8988T (cell line): ENCODE results near the gene NCF4.

Experiments used
- DNase-seq: peaks from one replicate; pipeline ENCODE4 v3.0.0; 2011

Gene NCF4

DNA sequence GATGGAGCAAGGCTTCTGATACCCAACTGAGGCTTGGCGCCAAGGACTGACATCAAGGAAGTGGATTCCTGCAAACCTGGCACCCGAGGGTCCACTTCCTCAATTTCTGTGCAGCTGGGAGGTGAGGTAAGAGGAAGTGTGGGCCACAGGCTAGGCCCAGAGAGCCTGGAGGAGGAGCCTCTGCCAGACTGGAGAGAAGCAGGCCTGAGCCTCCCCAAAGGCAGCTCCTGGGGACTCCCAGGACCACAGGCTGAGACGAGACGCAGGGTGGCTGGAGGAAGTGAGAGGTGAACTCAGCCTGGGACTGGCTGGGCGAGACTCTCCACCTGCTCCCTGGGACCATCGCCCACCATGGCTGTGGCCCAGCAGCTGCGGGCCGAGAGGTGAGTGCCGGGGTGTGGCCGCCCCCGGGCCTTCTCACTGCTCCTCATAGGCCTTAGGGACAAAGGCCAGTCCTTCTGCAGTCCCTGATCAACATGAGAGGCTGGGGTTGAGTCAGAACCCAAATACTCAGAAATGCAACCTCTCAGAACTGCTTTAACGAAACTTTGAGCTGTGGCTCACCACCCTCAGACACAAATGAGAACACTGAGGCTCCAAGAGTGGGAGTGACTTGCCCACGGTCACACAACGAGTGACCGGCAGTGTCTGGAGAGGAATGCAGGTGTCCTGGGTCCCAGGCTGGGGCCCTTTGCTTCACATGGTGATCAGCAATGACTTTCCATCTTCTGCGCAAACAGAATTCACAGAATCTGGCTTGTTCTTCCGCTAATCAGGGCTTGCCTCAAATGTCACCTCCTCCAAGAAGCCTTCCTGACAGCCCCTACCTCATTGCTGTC is at the start of gene NCF4:
Gene NCF4, plus strand, starts transcription at position 186 of the 839 bp plus-strand sequence. Its CDS starts 166 bp downstream, at position 352.
- no peak for DNase-seq

DNA sequence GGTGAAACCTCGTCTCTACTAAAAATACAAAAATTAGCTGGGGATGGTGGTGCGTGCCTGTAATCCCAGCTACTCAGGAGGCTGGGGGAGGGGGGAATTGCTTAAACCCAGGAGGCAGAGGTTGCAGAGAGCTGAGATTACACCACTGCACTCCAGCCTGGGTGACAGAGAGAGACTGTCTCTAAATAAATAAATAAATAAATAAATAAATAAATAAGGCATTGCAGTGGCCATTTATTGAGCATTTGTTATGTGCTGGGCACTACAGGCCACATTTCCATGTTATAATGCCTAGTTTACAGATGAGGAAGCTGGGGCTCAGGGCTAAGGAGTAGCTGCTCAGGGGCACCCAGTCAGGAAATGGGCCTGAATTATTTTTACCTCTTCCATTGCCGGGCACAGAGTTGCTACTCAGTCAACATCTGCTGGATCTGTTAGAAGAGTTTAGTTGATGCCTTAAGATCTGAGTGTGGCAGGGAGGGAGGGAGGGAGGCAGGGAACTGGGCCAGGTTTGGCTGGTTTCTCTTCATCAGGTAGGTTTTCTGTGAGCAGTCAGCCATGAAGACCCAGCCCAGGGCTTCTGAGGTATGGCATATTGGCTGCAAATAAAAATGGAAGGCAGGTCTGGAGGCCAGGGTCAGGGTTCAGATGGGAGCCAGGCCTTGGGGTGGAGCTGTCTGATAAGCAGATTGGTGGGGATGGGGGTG is 49.6 kb upstream of the NCF4 start:
- DNase-seq, result no peak

GRCh38 chr22:36814801-36815200 is 46.0 kb upstream of the NCF4 start:
- DNase-seq, result no peak

DNA sequence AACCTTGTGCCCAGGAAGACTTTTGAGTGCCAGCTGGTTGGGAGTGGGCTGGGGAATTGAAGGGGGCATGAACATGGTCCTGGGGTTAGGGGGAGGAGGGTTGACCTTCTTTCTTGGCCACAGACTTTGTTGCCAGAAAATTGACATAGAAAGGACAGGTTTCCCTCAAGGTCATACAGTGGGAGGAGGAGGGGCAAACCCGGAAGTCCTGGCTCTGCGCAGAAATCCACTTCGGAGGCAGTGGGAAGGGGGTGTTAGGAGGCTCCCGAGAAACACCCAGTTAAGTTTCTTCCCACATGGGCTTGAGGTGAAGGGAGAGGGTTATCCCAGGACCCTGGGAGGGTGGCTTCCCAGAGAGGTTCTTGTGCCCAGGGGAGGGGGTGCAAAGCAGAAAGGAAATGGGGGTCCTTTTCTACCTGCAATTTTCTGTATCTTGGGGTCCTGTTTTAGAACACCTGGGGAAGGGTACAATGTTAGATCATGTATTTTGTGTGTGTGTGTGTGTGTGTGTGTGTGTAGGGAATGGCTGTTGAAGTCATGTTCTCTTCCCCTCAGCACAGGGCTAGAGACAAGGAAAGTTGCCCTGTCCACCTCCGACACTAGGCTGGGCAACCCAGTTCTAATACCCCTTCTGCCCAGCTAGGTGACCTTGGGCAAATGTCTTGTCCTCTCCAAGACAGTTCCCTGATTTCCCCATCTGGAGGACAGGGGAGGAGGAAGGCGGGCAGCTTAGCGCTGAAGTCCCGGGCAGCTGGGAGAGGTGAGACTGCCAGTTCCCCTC is 45.1 kb upstream of the NCF4 start:
- no peak for DNase-seq

DNA sequence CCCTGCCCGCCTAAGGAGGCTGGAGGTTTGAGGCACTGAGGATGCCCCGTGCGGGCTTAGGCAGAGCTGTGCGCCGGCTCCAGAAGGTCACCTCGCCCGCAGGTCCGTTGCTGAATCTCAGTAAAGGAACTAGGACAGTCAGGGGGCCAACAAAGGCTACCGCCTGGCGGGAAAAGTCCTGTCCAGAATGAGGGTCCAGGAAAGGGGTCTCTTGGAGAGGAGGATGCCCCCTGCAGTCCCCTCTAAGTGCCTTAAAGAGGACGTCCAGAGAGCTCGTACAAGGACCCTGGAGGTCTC is 44.5 kb upstream of the NCF4 start:
- no peak for DNase-seq

GRCh38 chr22:36816636-36817524 is 43.9 kb upstream of the NCF4 start, which contains the start of gene PVALB:
TSS of gene PVALB (minus strand) at chr22:36817035. CDS start at chr22:36817005, 30 bp downstream.
- peak; percentile 53 for DNase-seq

DNA sequence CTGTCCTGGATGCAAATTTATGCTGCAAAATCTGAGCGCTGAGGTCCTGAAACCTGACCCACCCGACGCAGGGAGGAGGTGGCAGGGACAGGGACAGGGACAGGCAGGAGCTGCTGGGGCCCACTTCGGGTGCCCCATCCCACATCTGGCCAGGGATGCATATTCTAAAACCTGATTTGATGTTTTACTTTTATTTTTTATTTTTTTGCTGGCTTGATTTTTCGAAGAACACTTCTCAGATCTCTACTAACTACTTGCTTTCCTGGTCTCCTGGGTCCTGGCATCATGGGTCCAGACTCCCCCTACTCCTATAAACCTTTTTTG is 43.3 kb upstream of the NCF4 start:
- no peak for DNase-seq

- no peak for DNase-seq
These were observed 42.7 kb upstream of the NCF4 start for GRCh38 chr22:36818010-36818642.

GRCh38 chr22:36819112-36819511 is 41.7 kb upstream of the NCF4 start:
- DNase-seq, result no peak

DNA sequence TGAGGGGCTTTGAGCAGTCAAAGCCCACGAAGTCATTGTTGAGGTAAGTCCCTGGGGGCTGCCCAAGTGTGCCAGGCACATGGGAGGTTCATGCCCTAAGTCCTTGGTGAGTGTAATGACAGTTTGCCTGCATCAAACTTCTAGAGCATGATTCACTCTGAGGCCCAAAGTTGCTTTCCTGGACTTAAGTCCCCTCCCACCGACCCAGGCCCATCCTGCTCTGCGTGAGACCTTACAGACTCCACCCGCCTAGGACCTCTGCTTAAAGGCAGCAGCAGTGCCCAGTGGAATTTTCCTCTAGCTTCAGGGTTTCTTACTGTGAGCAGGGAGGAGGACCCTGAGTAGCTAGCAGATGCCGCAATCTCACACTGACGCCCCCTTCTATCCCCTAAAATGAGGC is 38.2 kb upstream of the NCF4 start:
- DNase-seq, result no peak

DNA sequence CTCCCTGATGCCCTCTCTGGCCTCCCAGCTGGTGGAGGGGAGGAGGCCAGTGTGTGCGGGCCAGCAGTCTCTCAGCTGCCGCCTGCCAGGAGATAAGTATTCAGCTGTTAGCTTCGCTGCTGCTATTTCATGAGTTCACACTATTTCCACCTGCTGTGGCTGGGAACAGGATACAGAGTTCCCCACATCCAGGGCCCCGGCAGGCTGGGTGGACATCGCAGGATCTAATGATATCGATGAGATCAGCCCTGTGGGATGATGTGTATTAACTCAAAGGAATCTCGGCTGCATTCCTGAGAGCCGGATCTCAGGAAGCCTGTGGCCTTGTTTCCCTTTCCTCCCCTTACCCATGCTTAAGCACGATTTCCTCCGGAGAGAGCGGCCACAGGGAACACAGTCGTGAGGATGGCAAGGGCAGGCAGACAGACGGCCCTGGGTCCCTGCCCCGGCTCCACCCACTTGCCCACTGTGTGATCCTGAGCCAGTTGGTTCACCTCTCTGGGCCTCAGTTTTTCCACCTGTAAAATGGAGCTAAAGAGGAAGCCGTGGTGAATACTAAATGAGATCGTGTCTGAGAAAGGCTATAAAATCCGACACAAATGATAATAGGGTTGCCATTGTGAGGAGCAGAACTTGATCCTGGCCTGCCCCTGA is 37.5 kb upstream of the NCF4 start:
- no peak for DNase-seq

- DNase-seq, result no peak
These were observed 36.2 kb upstream of the NCF4 start for GRCh38 chr22:36824655-36825054.

- DNase-seq, result no peak
These were observed 34.5 kb upstream of the NCF4 start for GRCh38 chr22:36826262-36826661.

DNA sequence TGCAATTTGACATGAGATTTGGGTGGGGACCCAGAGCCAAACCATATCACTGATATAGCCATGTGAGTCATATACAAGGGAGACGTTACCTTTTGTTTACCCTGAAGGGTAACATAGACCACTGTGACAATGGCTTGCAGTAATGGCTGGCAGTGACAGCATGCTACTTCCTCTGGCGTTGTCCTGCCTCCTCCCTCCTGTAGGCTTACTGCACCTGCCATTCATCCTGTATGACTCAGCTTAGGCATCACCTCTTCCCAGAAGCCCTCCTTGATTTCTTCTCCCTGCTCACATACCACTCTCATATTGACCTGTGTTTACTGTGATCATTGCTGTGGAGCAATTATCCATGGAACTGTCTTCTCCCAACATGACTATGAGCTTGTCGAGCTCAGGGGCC is 32.0 kb upstream of the NCF4 start:
- no peak for DNase-seq

- DNase-seq, result no peak
These were observed 31.3 kb upstream of the NCF4 start for GRCh38 chr22:36829370-36830002.

DNA sequence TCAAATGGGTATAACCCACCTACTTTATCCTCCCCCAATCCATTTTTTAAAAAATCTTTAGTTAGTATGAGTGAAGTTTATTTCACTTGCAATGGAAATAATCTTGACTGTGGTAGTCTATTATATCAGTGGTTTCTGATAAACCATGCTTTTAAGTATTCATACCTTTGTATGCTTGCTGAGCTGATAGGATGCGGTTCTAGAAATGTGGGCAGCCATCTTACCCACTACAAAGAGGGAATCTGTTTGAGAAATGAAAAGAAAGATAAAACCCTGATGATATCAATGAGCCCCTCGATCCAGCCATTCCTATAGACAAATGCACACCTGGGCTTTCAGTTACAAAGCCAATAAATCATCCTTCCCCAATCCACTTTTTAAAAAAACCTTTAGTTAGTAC is 30.2 kb upstream of the NCF4 start:
- DNase-seq, result no peak

- DNase-seq, result no peak
These were observed 29.6 kb upstream of the NCF4 start for GRCh38 chr22:36831206-36831605.

GRCh38 chr22:36831717-36832116 is 29.1 kb upstream of the NCF4 start:
- DNase-seq, result no peak

- no peak for DNase-seq
These were observed 27.7 kb upstream of the NCF4 start for GRCh38 chr22:36833073-36833472.

DNA sequence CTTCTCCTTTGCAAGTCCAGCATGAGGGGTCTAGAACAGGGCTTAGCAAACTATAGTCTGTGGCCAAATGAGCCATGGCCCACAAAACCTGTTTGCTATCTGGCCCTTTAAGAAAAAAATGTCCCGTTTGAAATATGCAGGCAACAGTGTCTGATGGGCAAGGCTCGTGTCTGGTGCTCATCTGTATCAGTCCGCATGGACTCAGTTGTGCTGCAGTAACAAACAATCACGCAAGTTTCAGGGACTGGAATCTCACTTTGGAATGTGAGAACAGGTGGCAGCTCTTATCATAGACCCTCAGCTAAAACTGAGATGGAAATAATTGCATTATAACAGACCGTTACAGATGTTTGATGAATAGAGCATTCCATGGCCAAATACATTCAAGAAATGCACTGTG is 24.9 kb upstream of the NCF4 start:
- DNase-seq, result no peak
